Activated T-cell treated with anti-CD3 and anti-CD28 coated beads for 48 hours (primary cell): Measurements from ENCODE around the gene TKTL2.
"Not testable (repeated sequence)": the region's sequence is repeated elsewhere in the genome, so short reads cannot be mapped to it uniquely, and the experiment has no call there.

ENCODE experiments used
- DNase-seq: peaks from one replicate; pipeline ENCODE4 v3.0.0-alpha.2; 2020; ENCODE audit warnings: low read depth

TKTL2 gene

GRCh38 chr4:163447481-163447880, 26.1 kb downstream of the TKTL2 start:
- no peak for DNase-seq

GRCh38 chr4:163447023-163447422, 26.5 kb downstream of the TKTL2 start:
- not testable (repeated sequence) for DNase-seq

GRCh38 chr4:163440040-163440439, 33.5 kb downstream of the TKTL2 start:
- no peak for DNase-seq
